ENCODE data around the gene COG2.
"Not testable (repeated sequence)": the region's sequence is repeated elsewhere in the genome, so short reads cannot be mapped to it uniquely, and the experiment has no call there.

Gene COG2, protein sequence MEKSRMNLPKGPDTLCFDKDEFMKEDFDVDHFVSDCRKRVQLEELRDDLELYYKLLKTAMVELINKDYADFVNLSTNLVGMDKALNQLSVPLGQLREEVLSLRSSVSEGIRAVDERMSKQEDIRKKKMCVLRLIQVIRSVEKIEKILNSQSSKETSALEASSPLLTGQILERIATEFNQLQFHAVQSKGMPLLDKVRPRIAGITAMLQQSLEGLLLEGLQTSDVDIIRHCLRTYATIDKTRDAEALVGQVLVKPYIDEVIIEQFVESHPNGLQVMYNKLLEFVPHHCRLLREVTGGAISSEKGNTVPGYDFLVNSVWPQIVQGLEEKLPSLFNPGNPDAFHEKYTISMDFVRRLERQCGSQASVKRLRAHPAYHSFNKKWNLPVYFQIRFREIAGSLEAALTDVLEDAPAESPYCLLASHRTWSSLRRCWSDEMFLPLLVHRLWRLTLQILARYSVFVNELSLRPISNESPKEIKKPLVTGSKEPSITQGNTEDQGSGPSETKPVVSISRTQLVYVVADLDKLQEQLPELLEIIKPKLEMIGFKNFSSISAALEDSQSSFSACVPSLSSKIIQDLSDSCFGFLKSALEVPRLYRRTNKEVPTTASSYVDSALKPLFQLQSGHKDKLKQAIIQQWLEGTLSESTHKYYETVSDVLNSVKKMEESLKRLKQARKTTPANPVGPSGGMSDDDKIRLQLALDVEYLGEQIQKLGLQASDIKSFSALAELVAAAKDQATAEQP

DNA sequence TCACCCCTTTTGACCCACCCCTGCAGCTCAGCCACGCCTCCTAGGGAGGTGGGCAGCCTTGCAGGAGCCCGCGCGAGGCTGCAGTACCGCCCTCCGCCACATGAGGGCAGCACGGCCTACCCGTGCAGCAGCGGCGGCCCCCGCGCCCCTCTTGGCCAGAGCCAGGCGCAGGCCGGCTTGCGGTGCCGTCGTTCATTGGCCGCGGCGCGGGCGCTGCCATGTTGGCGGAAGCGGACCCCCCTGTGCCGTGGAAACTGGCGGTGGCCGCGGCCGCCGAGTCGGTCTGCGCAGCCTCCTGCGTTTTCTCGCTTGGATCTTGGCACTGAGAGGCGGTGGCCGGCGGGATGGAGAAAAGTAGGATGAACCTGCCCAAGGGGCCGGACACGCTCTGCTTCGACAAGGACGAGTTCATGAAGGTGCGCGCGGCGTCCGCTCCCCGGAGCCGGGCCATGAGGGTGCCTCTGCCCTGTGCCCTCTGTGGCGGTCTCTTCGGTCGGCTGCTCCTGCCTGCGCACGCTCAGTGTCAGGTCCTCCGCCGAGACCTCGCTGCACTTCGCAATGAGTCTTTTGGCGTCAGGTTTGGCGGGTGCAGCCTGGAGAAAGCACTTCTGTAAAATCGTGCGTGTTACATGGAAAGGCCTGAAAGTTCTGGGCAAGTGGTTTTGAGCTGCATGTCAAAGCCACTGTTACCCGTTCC, at the start of gene COG2:
COG2 (plus strand) TSS at position 219 of the 697 bp plus-strand sequence; CDS start at position 345, 126 bp downstream.
- peak; percentile 97 for DNase-seq

DNA sequence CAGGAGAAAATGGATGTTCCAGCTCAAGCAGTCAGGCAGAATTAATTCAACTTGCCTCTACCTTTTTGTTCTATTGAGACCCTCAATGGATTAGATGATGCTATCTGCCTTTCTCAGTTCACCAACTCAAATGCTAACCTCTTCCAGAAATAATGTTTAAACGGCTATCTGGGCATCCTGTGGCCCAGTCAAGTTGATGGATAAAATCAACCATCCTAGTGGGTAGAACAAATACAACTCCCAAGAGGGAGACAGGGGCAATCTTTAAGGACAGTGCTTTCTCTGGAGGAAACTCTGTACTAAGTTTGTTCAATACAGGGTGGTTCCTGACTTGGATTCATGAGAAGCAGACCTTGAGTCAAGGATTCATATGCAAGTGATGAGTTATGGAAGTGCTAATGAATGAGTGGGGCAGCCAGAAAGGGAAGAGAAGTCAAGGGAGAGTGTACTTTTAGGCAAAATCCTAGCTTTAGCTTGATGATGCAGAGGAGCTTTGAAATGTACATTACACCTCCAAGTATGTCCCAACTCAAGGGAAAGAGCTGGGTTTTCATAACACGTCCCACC, 49.4 kb upstream of the COG2 start:
- no peak for DNase-seq

DNA sequence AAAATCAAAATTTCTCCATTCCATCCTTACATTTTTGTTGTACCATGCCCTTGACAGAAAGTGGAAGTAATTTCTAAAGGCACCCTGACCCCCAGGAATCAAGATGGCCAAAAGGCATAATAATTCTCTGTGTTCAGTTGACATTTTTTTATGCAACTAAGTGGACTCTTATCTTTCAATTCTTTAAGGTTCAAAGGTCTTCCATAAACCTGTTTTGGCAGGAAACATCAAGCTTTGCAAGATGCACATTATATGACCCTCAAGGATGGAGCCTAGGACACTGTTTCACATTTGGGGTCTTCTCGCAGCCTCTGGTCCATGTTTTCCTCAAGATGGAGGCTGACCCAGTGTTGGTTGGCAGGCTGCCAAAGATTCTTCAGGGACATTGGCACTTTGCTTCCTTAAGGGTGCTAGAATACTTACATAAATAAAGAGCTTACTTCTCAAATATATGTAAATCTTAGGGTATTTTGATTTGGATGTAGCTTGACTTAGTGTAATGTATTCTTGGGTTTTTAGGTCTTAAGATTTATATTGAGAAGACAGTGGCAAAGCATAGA, 48.0 kb upstream of the COG2 start:
- DNase-seq, result no peak

DNA sequence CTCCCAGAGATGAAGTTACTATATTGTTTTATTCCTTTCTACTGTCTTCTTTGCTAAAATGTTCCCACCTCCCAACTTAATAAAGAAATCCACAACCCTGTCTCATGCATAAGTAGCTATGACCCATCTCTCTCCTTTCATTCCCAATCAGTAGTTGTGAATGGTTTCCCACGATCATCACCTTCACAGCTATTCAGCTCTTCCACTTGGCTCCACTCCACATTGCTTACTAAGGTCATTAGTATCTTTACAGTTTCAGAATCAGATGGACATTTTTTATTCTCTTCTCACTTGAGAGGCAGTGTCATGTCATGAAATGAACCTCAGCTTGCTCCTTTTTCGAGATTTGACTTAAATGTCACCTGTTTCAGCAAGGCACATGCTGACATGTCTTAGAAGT, 47.1 kb upstream of the COG2 start:
- no peak for DNase-seq

DNA sequence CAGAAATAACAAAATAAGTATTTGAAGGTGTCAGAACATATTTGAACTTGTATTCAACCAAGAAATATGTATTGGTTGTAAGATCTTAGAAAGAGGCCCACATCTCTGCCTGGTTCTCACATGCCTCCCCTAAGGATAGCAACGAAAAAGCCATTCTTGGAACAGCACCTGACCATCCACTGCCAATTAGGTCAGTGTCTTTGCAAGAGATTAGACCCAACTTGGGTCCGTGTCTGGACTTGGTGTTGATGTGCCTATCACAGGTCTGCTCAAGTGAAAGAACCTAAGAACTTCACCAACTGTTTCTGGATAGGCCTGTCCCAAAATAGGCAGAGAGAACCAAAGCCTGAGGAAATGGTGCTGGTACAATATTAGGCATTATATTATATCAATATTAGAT, 46.0 kb upstream of the COG2 start:
- DNase-seq, result no peak

DNA sequence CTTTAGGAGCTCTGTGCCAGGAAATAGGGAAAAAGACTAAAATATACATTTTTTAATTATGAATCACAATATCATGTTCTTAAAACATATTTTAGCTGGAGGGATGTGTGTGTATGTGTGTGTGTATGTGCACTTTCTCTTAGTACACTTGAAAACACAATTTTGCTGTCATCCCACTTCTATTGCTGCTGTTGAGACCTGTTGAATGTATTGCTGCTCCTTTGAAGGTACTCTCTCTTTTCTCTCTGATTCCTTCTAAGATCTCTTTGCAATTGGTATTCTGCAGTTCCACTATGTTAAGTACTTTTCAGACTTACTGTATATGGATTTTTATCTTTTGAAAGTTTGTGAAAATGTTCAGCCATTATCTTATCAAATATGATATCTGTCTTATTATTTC, 43.5 kb upstream of the COG2 start:
- no peak for DNase-seq

DNA sequence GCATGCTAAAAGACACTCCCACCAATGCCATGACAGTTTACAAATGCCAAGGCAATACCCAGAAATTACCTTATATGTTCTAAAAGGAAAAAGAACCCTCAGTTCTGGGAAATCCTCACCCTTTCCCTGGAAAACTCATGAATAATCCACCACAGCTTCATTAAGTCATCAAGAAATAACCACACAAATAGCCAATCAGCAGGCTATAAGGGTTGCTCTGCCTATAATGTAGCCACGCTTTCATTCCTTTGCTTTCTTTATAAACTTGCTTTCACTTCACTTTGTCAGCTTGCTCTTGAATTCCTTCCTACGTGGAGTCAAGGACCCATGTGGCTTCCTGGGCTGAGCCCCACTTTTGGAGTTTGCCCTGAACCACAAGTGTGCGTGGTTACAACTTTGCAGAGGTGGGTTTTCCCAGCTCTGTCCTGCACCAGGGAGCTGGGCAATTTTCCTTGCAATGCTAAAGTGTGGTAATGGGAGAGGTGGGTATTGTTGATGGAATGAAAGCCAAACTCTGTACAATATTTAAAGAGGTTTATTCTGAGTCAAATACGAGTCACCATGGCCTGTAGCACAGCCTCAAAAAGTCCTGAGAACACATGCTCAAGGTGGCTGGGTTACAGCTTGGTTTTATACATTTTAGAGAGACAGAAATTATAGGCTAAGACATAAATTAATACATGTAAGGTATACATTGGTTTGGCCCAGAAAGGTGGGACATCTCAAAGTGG, 42.2 kb upstream of the COG2 start:
- DNase-seq, result no peak

DNA sequence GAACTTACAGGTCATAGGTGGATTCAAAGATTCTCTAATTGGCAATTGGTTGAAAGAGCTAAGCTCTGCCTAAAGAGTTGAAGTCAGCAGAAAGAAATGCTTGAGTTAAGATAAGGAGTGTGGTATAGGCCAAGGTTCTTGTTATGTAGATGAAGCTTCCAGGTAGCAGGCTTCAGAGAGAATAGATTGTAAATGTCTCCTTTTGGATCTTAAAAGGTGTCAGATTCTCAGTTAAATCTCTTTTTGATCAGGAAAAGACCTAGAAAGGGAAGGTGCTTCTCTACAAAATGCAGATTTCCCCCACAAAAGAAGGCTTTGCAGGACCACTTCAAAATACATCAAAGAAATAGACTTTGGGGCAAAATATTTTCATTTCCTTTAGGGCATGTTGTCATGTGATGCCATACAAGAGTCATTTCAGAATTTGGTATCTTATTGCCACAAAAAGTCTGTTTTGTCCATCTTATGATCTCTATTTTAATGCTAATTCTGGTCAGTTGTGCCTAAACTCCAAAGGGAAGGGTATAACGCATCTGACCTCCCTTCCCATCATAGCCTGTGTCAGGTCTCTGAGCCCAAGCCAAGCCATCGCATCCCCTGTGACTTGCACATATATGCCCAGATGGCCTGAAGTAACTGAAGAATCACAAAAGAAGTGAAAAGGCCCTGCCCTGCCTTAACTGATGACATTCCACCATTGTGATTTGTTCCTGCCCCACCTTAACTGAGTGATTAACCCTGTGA, 41.5 kb upstream of the COG2 start:
- not testable (repeated sequence) for DNase-seq

DNA sequence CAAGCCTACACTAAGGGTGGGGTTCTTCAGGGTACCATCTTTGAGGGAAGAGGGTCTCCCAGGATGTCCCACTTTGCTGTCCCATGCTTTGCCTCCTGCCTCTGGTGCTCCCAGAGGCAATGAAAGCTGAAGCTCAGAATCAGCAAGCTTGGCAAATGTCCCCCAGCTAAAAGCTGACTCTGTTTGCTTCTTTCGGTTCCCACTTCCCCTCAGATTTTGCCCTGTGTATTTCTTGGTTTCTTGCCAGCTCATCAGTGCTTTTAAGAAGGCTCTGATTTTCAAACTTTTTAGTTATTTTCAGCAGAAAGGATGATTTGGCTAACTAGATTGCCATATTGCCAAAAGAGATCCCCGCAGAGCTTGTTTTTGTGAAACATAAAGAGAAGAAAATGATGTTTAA, 33.1 kb upstream of the COG2 start:
- no peak for DNase-seq

DNA sequence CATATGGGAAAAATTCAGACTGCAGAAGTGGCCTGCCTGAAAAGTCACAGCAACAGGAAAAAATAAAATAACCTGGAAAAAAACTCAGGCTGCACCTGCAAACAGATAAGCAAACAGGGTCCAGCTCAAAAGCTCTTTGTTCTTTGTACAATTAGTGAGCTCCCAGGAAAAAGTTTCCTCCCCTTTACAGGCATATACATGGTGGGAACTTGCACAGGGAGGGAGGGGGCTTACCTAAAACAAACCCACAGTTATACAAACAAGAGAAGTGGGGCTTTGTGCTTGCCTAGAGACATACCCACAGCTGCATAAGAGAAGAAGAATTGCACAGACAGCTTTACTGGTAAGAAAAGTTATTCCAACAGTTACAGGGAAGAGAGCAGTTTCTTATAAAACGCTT, 31.7 kb upstream of the COG2 start:
- no peak for DNase-seq

DNA sequence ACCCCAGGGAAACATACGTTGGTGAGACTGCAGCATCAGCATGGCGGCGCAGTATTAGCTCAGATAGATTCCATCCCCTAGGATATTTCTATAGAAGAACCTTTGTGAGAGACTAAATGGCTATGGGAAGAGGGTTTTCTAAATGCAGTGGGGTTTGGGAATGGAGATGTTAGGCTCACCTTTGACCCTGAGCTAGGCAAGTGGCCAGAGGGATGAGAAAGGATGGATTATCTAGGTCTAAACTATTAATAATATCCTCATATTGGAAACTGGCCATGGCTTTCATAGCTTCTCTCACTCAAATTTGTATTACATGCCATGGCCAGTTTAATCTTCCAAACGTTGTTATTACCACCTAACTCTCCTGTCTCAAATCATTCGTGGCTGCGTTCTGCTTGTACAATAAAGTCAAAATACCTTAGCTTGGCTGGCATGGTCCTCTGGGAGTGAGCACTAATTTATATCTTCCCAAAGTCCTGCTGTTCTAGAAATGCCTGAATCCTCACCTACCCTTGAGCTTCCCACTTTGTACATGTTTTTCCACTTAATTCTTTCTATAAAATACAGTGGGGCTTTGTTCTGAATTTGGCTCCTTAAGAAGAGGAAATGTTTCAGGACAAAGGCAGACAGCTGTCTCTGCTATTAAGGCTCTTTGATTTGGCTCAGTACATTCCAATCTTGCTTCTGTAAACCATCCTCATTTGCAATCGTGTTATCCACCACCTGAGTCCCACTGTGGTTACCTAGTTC, 31.0 kb upstream of the COG2 start:
- no peak for DNase-seq

DNA sequence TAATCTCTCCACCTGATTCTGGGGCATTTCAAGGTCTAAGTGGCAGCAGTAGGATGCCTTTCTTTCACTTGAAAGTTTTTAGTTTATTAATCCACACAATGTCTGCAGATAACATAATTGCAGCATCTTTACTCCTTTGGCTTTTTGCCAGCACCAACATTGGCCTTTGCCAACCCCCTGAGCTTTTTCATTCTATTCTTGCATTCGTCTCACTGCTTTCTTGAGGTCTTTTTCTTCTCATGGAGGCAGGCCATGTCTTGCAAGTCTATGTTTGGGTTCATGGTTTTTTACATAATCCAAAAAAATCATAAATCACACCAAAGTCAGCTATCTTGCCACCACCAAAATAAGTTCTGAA, 30.4 kb upstream of the COG2 start:
- DNase-seq, result no peak

DNA sequence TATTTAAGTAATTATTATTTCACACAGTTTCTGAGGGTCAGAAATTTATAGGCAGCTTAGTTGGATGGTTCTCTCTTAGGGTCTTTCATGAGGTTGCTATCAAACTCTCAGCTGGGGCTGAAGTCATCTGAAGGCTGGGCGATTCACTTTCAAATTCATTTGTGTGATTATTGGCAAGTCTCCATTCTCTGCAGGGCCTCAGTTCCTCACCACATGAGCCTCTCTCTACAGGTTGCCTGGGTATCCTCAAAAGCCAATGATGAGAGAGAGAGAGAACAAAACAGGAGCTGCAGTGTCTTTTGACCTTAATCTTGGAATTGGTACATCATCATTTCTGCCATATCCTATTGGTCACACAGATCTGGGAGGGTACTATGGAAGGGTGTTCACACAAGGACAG, 29.6 kb upstream of the COG2 start:
- DNase-seq, result no peak

DNA sequence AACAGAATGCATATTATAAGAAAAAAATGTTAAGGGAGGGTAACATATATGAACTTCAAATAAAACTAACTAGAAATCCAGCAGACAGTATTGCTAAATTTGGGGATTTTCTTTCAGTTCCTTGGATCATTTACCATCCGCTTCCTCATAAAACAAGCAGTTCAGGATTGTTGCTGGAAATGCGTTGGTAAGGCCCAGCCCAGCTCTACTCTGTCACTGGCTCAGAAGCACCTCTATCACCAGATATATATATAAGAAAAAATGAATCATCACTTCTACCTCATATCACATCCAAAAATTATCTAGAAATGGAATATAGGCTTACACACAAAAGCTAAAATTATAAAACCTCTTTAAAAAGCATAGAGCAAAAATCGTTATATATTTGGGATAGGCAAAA, 28.2 kb upstream of the COG2 start:
- no peak for DNase-seq

DNA sequence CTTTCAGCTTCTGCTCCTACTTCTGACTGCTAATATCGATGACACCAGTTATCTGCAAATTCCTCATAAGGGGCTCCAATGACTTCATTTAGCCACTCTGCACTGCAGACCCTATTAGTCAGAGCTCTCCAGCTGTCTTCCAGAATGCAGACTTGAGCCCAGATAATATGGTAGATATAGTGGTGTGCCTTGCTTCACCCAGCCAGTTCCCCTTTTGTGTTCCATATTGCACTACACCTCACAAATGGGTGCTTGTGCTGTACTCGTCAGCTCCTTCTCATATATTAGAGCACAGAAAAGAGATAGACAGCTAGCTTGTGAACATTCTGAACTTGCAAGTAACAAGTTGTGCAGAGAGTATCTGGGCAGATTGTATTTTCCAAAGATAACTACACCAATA, 23.7 kb upstream of the COG2 start:
- DNase-seq, result no peak

DNA sequence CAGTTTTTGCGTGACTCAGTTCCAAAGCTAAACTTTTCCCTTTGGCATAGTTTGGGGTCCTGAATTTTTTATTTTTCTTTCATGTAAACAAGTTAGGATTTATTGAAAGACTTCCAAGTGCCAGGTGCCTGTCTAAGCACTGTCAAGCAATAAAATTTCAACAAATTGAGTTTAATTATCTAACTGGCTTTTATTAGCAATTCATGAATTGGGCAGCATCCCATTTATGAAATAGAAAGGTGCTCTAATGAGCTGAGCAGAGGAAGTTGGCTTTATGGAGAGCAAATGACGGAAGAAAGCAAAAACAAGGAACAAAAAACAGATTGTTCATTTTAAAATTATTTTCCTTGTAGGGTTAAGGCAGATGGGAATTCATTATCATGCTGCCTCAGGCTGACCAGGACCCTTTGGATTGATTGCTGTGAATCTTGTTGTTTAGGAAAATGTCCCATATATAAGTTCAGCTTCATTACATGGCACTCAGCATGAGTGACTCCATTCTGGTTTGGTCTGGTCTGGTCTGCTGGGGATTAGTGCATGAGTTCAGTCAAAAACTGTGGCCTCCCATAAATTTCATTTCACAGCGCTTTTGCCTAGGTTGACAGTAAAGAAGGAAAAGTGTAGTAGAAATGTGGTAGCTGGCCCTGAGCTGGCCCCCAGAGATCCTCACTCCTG, 21.5 kb upstream of the COG2 start:
- no peak for DNase-seq

DNA sequence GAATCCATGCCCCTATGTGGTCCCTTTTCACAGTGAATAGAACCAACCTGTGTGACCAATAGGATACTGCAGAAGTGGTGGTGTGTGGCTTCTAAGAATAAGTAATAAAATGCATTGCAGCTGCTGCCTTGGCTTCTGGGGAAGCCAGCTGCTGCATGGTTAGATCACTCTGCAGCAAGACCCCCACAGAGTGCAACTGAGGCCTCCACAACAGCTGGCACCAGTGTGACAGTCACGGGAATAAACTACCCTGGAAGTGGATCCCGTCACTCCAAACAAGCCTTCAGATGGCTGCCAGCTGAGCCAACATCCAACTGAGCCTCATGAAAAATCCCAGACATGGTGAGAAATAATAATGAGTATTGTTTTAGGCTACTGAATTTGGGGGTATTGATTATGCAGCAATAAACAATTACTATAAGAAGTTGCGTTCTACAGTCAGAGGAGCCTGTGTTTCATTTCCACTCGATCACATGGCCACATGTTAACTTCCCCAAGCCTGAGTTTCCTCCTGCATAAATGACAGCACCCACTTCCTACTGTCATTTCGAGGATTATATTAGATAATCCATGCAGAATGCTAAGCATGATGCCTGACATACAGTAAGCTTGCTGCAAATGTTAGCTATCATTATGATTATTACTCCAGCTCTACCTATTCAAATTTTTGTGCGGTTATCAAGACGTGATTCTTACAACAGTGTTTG, 20.8 kb upstream of the COG2 start:
- DNase-seq, result no peak

DNA sequence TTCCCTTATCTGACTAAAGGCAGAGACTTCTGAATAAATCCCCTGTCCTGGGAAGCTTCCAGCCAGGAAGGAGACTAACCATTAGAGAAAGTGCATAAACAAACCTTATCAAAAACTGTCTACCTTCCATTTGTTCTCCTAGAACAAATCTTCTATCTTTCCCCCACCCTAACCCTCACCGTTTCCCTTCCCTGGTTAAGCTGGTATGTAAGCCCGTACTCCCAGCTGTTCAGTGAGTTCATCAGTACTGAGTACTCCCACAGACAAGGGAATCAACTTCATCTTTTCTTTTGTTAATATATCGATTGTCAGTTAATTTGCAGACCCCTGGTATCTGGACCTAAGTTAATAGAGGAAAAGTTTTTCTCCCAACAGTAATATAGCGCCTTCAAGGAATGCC, 20.1 kb upstream of the COG2 start:
- no peak for DNase-seq

DNA sequence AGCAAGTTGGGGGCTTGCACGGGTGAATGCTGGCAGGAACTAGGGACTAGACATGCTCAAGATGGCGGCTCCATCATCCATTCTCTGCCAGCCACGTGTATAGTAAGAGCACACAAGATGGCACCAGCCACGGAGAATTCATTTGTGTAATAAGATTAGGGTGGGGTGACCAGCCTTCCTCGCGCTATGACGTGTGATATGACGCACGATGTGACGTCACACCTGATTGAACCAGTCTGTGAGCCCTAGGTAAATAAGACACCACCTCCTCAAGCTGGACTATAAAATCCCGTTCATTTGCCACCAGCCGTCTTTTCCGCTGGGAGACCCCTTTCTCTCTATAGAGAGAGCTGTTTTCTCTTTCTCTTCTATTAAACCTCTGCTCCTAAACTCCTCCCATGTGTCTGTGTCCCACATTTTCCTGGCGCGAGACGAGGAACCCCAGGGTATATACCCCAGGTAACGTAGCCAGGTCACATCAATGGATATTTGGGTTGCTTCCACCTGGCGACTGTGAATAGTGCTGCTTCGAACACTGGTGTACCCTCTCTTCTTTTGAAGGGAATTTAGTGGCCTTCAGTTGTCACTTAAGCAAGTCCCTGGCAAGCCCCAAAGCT, 18.1 kb upstream of the COG2 start:
- no peak for DNase-seq
